ENCODE measurements around the gene COBLL1. TPM values are rescaled to one million over a fixed set of nuclear protein-coding genes. Genes with fewer than 3 reads are reported as not detected.

COBLL1 gene
- total RNA-seq, 2 donors from 2014 or later, result 52.1 to 82.8 TPM

DNA sequence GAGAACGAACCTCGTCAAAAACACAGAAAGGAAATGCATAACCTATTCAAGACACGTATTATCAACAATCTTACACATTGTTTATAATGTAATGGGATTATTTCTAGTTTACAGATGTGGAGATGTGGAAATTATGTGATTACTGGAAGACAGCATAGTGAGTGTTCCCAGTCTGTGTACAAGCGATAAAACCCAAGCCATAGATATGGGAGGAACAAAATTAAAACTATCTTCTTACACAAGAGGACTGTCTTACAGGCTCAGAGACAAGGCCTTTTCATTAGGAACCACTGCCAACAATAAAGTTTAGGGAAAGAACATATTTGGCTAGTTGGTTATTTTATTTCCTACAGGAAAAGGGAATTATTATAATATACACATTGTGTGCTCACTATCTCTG, 20.3 kb downstream of the COBLL1 start:
- Histone ChIP-seq H3K27me3 (replicated peaks; ENCODE audit: insufficient read depth) (no peaks in the 10 kb centered on the region), H3K9me3 (no peaks in the 10 kb centered on the region), H3K4me3 (no peak overlapping the region), H3K27ac (peak overlapping the region in 1 of 2 donors; percentile 5), H3K4me1 (replicated peaks) (peaks cover 6% of the 10 kb centered on the region), H3K36me3 (no peaks in the 10 kb centered on the region)
- 73% methylated on average over 4 of the region's 4 CpGs for WGBS
- intact Hi-C loops (cut with DNase I), result no loop called here
- no peak for TF ChIP-seq POLR2A (IDR thresholded peaks at IDR 0.05)
- DNase-seq (ENCODE audit: low spot score), result no peak

DNA sequence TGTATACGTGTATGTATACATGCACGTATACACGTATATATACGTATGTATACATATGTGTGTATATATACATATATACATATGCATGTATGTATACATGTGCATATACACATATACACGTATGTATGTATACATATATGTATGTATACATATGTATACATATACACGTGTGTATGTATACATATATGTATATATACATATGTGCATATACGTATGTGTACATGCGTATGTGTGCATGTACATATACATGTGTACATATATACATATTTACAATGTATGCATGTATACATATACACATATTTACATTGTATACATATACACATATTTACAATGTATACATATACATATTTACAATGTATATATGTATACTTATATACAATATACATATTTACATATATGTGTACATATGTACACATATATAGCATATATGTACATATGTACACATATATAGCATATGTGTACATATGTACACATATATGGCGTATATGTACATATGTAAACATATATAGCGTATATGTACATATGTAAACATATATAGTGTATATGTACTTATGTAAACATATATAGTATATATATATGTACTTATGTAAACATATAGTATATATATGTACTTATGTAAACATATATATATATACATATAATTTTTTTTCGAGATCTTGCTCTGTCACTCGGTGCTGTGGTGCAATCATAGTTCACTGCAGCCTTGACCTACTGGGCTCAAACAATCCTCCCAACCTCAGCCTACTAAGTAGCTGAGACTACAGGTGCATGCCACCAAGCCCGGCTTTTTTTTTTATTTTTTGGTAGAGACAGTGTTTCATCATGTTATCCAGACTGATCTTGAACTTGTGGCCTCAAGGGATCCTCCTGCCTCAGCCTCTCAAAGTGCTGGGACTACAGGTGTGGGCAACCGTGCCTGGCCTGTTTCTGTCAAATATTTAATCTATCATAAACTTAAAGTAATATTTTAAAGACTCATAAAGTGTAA, 23.2 kb downstream of the COBLL1 start:
- Histone ChIP-seq H3K27ac (no peak overlapping the region), H3K9me3 (no peaks in the 10 kb centered on the region), H3K4me1 (replicated peaks) (peaks cover 2% of the 10 kb centered on the region), H3K4me3 (no peak overlapping the region), H3K36me3 (no peaks in the 10 kb centered on the region), H3K27me3 (replicated peaks; ENCODE audit: insufficient read depth) (no peaks in the 10 kb centered on the region)
- intact Hi-C loops (cut with DNase I), result no loop called here
- DNase-seq (ENCODE audit: low spot score), result no peak
- TF ChIP-seq POLR2A (IDR thresholded peaks at IDR 0.05) (no peak), POLR2AphosphoS5 (IDR thresholded peaks at IDR 0.05) (no peak)
- TF ChIP-seq, protein P1, sequence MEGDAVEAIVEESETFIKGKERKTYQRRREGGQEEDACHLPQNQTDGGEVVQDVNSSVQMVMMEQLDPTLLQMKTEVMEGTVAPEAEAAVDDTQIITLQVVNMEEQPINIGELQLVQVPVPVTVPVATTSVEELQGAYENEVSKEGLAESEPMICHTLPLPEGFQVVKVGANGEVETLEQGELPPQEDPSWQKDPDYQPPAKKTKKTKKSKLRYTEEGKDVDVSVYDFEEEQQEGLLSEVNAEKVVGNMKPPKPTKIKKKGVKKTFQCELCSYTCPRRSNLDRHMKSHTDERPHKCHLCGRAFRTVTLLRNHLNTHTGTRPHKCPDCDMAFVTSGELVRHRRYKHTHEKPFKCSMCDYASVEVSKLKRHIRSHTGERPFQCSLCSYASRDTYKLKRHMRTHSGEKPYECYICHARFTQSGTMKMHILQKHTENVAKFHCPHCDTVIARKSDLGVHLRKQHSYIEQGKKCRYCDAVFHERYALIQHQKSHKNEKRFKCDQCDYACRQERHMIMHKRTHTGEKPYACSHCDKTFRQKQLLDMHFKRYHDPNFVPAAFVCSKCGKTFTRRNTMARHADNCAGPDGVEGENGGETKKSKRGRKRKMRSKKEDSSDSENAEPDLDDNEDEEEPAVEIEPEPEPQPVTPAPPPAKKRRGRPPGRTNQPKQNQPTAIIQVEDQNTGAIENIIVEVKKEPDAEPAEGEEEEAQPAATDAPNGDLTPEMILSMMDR (IDR thresholded peaks at IDR 0.05), result no peak
- WGBS, result 87% methylated on average over 14 of the region's 14 CpGs

GRCh38 chr2:164816900-164817299, 24.7 kb downstream of the COBLL1 start:
- no peak overlapping the region for H3K4me3 ChIP-seq
- H3K27ac ChIP-seq, result no peak overlapping the region
- H3K36me3 ChIP-seq, result no peaks in the 10 kb centered on the region
- H3K4me1 ChIP-seq (replicated peaks), result peaks cover 2% of the 10 kb centered on the region
- no peaks in the 10 kb centered on the region for H3K27me3 ChIP-seq (replicated peaks; ENCODE audit: insufficient read depth)
- no peaks in the 10 kb centered on the region for H3K9me3 ChIP-seq
- TF ChIP-seq POLR2A (IDR thresholded peaks at IDR 0.05) (no peak), POLR2AphosphoS5 (IDR thresholded peaks at IDR 0.05) (no peak)
- TF ChIP-seq, protein P1 (IDR thresholded peaks at IDR 0.05), result no peak
- DNase-seq (ENCODE audit: low spot score), result no peak
- intact Hi-C loops (cut with DNase I), result no loop called here

DNA sequence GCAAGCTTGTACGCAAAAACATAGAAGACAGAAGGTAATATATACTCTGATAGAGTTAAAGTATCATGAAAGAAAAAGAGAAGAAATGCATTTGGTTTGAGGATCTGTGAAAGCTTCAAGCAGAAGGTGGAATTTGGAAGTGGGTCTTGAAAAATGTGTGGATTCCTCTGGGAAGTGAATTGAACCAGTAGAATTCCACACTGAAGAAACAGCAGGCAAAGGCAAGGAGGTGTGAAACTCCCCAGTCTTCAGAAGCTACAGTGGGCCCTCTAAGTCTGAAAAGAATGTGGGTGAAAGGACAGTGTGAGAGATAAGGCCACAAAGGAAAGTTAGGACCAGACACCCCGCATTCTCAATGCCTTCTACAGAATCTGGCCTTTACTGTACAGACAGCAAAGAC, 25.6 kb downstream of the COBLL1 start:
- no peak for DNase-seq (ENCODE audit: low spot score)
- 72% methylated on average over 2 of the region's 2 CpGs for WGBS
- TF ChIP-seq, protein P1 (IDR thresholded peaks at IDR 0.05), result no peak
- TF ChIP-seq POLR2AphosphoS5 (IDR thresholded peaks at IDR 0.05) (no peak), POLR2A (IDR thresholded peaks at IDR 0.05) (no peak)
- Histone ChIP-seq H3K27me3 (replicated peaks; ENCODE audit: insufficient read depth) (no peaks in the 10 kb centered on the region), H3K27ac (no peak overlapping the region), H3K9me3 (no peaks in the 10 kb centered on the region), H3K4me3 (no peak overlapping the region), H3K36me3 (no peaks in the 10 kb centered on the region), H3K4me1 (replicated peaks) (peaks cover 2% of the 10 kb centered on the region)
- intact Hi-C loops (cut with DNase I), result no loop called here

DNA sequence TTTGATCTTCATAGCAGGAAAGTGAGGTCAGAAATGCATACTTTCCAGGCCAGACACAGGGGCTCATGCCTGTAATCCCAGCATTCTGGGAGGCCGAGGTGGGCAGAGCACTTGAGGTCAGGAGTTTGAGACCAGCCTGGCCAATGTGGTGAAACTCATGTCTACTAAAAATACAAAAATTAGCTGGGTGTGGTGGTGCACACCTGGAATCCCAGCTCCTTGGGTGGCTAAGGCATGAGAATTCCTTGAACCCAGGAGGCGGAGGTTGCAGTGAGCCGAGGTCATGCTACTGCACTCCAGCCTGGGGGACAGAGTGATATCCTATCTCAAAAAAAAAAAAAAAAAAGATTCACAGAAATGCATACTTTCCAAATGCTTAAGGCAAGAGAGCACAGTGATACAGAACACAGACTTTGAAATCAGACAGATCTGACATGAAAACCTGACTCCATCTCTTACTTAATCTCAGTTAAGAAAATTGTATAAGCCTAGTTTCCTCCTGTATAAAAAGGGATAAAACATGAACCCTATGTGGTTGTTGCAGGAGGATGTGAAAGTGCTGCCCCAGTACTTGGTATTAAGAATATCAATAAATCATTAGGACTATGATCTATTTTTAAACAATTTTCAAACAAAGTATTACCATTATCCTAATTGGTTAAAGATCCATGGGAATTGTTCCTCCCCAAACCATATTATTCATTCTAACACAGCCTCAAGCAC, 26.4 kb downstream of the COBLL1 start:
- Histone ChIP-seq H3K36me3 (no peaks in the 10 kb centered on the region), H3K27me3 (replicated peaks; ENCODE audit: insufficient read depth) (no peaks in the 10 kb centered on the region), H3K27ac (no peak overlapping the region), H3K4me3 (no peak overlapping the region), H3K4me1 (replicated peaks) (peaks cover 2% of the 10 kb centered on the region), H3K9me3 (no peaks in the 10 kb centered on the region)
- intact Hi-C loops (cut with DNase I), result no loop called here
- TF ChIP-seq POLR2AphosphoS5 (IDR thresholded peaks at IDR 0.05), result no peak
- TF ChIP-seq, protein P1 (IDR thresholded peaks at IDR 0.05), result no peak
- no peak for TF ChIP-seq POLR2A (IDR thresholded peaks at IDR 0.05)
- no peak for DNase-seq (ENCODE audit: low spot score)
- 100% methylated on average over 3 of the region's 3 CpGs for WGBS
